Measurements from ENCODE around the gene WASF2. TPM values are rescaled to one million over a fixed set of nuclear protein-coding genes. Genes with fewer than 3 reads are reported as not detected.
"Not testable (repeated sequence)": the region's sequence is repeated elsewhere in the genome, so short reads cannot be mapped to it uniquely, and the experiment has no call there.

WASF2 gene
- total RNA-seq, 2 experiments from 2014 or later: 139 to 148 TPM

DNA sequence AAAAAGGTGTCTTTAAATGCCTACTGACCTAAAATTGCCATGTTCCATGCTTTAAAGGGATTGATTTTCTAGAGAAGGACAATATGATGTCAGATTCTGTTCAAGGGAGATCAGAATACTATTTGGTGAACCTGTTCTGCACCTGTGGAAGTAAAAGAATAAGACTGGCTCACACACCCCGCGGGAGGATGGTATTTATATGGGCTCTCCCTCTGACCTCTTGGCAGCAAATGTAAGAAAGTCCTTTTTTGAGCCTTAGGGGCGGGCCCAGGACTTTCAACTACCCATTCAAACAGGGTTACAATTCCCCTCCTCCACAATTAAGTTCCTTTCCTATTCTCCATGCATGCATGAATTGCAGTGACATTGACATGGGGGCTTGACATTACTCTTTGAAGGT, 42.1 kb downstream of the WASF2 start:
- H3K27me3 Mint-ChIP-seq: no peaks in the 10 kb centered on the region
- H3K9me3 Mint-ChIP-seq: no peaks in the 10 kb centered on the region
- no peak overlapping the region for H3K27ac Mint-ChIP-seq
- POLR2A ChIA-PET: interaction anchor here (1.6 kb wide), 1 partner anchor 18 kb away, joined by 3 read pairs; no protein-coding TSS in a partner anchor
- H3K4me3 Mint-ChIP-seq: no peak overlapping the region
- DNase-seq (no peak), ATAC-seq (ENCODE audit: low read depth) (no peak)
- peaks cover 40% of the 10 kb centered on the region for H3K4me1 Mint-ChIP-seq
- peaks cover 28% of the 10 kb centered on the region for H3K36me3 Mint-ChIP-seq

GRCh38 chr1:27447399-27447798, 42.6 kb downstream of the WASF2 start:
- POLR2A ChIA-PET: interaction anchor here (1.1 to 1.6 kb wide), 2 partner anchors 18 to 43 kb away, joined by 3 read pairs; no protein-coding TSS in a partner anchor
- Mint-ChIP-seq H3K36me3 (peaks cover 28% of the 10 kb centered on the region), H3K4me1 (peaks cover 40% of the 10 kb centered on the region), H3K27me3 (no peaks in the 10 kb centered on the region), H3K27ac (no peak overlapping the region), H3K4me3 (no peak overlapping the region), H3K9me3 (no peaks in the 10 kb centered on the region)
- DNase-seq (no peak), ATAC-seq (ENCODE audit: low read depth) (no peak)

DNA sequence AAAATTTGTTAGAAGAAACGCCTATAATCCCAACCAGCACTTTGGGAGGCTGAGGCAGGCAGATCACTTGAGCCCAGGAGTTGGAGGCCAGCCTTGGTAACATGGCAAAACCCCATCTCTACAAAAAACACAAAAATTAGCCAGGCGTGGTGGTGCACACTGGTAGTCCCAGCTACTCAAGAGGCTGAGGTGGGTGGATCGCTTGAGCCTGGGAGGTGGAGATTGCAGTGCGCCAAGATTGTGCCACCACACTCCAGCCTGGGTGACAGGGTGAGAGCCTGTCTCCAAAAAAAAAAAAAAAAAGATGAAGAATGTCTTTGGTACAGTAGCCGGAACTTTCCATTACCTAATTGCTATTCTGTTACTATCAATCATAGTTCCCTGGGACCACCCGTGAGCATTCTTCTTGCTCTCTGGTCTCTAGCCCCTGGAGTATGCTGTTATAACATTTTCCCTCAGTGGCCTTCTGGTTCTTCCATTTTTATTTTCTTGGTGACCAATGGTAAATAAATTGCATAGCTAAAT, 43.4 kb downstream of the WASF2 start:
- Mint-ChIP-seq H3K36me3 (peaks cover 28% of the 10 kb centered on the region), H3K9me3 (no peaks in the 10 kb centered on the region), H3K27me3 (no peaks in the 10 kb centered on the region), H3K27ac (no peak overlapping the region), H3K4me1 (peaks cover 39% of the 10 kb centered on the region), H3K4me3 (no peak overlapping the region)
- POLR2A ChIA-PET: interaction anchor here (1.1 to 1.6 kb wide), 2 partner anchors 17 to 44 kb away, joined by 3 read pairs; no protein-coding TSS in a partner anchor
- DNase-seq: no peak
- ATAC-seq (ENCODE audit: low read depth): no peak

- peak overlapping the region; percentile 63 for H3K27ac Mint-ChIP-seq
- peak; percentile 68 for ATAC-seq (ENCODE audit: low read depth)
- H3K4me3 Mint-ChIP-seq: peak overlapping the region; percentile 33
- no peaks in the 10 kb centered on the region for H3K27me3 Mint-ChIP-seq
- H3K4me1 Mint-ChIP-seq: peaks cover 33% of the 10 kb centered on the region
- peaks cover 29% of the 10 kb centered on the region for H3K36me3 Mint-ChIP-seq
- DNase-seq: no peak
- H3K9me3 Mint-ChIP-seq: no peaks in the 10 kb centered on the region
- POLR2A ChIA-PET: no interaction called here
These were observed 44.6 kb downstream of the WASF2 start for GRCh38 chr1:27445177-27445936.

DNA sequence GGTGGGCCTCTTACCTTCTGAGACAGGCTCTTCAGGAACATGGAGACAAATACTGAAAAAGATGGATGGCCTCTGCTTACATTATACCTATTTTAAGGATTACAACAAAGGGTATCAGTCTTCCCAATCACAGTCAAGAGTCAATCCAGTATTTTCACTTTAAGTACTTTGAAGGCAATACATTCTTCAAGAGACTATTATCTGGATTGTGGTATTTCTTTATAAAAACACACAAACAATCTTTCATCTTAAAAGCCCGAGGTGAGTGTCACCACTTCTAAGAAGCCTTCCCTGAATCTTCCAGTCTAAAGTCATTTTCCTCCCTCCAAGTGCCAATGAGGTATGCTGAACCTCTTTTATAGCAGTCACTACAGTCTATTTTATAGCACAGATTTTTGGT, 45.3 kb downstream of the WASF2 start:
- POLR2A ChIA-PET: no interaction called here
- no peak for DNase-seq
- Mint-ChIP-seq H3K36me3 (peaks cover 29% of the 10 kb centered on the region), H3K9me3 (no peaks in the 10 kb centered on the region), H3K4me3 (no peak overlapping the region), H3K4me1 (peaks cover 30% of the 10 kb centered on the region), H3K27me3 (no peaks in the 10 kb centered on the region), H3K27ac (peak overlapping the region; percentile 6)
- ATAC-seq (ENCODE audit: low read depth): no peak

DNA sequence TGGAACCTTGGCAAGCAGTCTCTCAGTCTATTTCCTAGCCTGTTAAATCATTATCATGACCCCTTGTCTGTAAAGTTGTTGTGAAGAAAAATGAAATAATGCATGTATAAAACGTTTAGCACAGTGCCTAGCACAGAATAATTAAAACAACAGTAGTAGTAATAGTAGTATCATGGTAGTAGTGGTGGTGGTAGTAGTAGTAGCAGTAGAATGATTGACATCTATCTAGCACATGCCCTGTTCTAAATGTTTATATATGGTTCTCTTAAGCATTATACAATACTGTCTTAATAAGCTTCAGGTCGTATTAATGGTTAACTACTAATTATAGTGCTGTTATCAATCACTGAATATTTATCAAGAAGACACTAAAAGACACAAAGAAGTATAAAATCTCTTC, 50.8 kb downstream of the WASF2 start:
- Mint-ChIP-seq H3K27me3 (no peaks in the 10 kb centered on the region), H3K4me3 (no peak overlapping the region)
- ATAC-seq (ENCODE audit: low read depth): no peak

DNA sequence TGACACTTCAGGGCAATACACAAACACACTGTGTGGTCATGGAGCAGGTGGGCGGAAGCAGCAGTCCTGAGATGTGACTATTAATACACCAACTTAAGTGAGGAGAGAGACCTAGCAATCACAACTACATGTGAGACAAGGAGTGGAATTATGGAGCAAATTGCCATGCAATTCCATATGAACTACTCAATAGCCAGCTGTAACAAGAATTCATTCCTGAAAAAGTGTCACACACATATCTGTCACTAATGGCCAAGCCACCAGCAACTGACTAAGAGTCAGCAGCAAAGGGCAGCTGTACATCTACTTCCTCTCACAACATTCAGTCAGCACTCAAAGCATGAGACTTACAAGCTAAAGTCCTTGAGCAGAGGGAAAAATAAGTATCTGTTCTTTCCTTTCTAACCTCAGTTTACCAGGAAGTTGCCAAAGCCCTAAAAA, 51.3 kb downstream of the WASF2 start:
- Mint-ChIP-seq H3K4me3 (no peak overlapping the region), H3K4me1 (peaks cover 35% of the 10 kb centered on the region), H3K36me3 (peaks cover 18% of the 10 kb centered on the region), H3K27me3 (no peaks in the 10 kb centered on the region), H3K9me3 (no peaks in the 10 kb centered on the region), H3K27ac (peak overlapping the region; percentile 22)
- no peak for ATAC-seq (ENCODE audit: low read depth)
- POLR2A ChIA-PET: interaction anchor here (1.2 kb wide), 1 partner anchor 12 kb away, joined by 4 read pairs; no protein-coding TSS in a partner anchor
- no peak for DNase-seq

More for the DNA sequence above, 50.8 kb downstream of the WASF2 start:
- Mint-ChIP-seq H3K9me3 (no peaks in the 10 kb centered on the region), H3K36me3 (peaks cover 19% of the 10 kb centered on the region), H3K4me1 (peaks cover 38% of the 10 kb centered on the region), H3K27ac (no peak overlapping the region)
- DNase-seq: no peak
- POLR2A ChIA-PET: interaction anchor here (0.5 to 1.2 kb wide), 3 partner anchors 10 to 13 kb away, joined by 3 to 4 read pairs (median 4); no protein-coding TSS in a partner anchor

DNA sequence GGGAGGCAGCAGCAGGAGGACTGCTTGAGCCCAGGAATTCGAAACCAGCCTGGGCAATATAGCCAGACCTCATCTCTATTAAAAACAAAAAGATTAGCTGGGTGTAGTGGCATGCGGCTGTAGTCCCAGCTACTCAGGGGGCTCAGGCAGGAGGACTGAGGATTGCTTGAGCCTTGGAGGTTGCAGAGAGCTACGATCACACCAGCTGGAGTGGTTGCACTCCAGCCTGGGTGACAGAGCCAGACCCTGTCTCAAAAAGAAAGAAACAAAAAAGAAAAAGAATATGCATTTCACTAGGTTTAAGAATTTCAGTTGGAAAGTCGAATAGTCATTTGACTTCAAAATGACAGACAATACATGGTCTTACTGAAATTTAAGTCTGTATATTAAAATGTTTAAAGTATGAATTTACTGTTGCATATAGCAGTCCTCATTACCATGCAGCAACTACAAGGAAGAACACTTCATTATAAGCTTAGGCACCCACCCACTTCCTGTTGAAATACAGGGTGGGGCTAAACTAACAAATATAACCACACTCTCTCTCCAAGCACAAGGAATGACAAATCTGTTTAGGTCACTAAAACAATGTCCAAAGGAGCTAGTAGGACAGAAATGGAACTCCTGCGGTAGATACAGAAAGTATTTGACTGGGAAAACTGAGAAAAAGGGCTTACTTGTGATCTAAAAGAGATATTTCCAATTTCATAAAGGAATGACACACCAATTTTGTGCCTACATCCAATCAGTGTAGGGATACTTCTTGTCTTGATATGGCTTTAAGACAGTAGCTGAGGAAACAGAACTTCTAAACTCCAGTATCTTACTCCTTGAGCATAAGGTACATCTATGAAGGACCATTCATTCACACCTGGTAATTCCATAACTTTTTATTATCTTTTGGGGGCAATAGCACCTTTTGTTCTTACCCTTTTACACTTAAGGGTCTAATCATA, 53.5 kb downstream of the WASF2 start:
- Mint-ChIP-seq H3K4me3 (peak overlapping the region; percentile 50), H3K4me1 (peaks cover 46% of the 10 kb centered on the region), H3K9me3 (no peaks in the 10 kb centered on the region), H3K27me3 (no peaks in the 10 kb centered on the region), H3K36me3 (peaks cover 23% of the 10 kb centered on the region), H3K27ac (peak overlapping the region; percentile 75)
- POLR2A ChIA-PET: interaction anchor here (0.8 to 1.5 kb wide), 4 partner anchors 12 to 86 kb away, joined by 3 to 6 read pairs (median 3); no protein-coding TSS in a partner anchor
- DNase-seq (no peak), ATAC-seq (ENCODE audit: low read depth) (peak; percentile 84)

GRCh38 chr1:27435566-27436203, 54.3 kb downstream of the WASF2 start:
- Mint-ChIP-seq H3K27me3 (no peaks in the 10 kb centered on the region), H3K4me1 (peaks cover 53% of the 10 kb centered on the region), H3K27ac (peak overlapping the region; percentile 75), H3K4me3 (peak overlapping the region; percentile 50), H3K36me3 (peaks cover 20% of the 10 kb centered on the region), H3K9me3 (no peaks in the 10 kb centered on the region)
- ATAC-seq (ENCODE audit: low read depth) (no peak), DNase-seq (no peak)
- POLR2A ChIA-PET: interaction anchor here (1.0 to 1.5 kb wide), 3 partner anchors 13 to 55 kb away, joined by 3 to 6 read pairs (median 3); no protein-coding TSS in a partner anchor

GRCh38 chr1:27433706-27434105, 56.3 kb downstream of the WASF2 start:
- H3K27me3 Mint-ChIP-seq: no peaks in the 10 kb centered on the region
- H3K36me3 Mint-ChIP-seq: peaks cover 13% of the 10 kb centered on the region
- no peak overlapping the region for H3K4me3 Mint-ChIP-seq
- ATAC-seq (ENCODE audit: low read depth) (no peak), DNase-seq (no peak)
- H3K9me3 Mint-ChIP-seq: no peaks in the 10 kb centered on the region
- H3K27ac Mint-ChIP-seq: no peak overlapping the region
- H3K4me1 Mint-ChIP-seq: peaks cover 55% of the 10 kb centered on the region
- POLR2A ChIA-PET: interaction anchor here (0.6 kb wide), 1 partner anchor 64 kb away, joined by 5 read pairs; no protein-coding TSS in a partner anchor

- POLR2A ChIA-PET; H3K4me3 Mint-ChIP-seq; H3K27me3 Mint-ChIP-seq; H3K9me3 Mint-ChIP-seq; ATAC-seq (ENCODE audit: low read depth); H3K27ac Mint-ChIP-seq; DNase-seq: not testable (repeated sequence)
- Mint-ChIP-seq H3K36me3 (peaks cover 12% of the 10 kb centered on the region), H3K4me1 (peaks cover 52% of the 10 kb centered on the region)
These were observed 57.2 kb downstream of the WASF2 start for GRCh38 chr1:27432725-27433124.

DNA sequence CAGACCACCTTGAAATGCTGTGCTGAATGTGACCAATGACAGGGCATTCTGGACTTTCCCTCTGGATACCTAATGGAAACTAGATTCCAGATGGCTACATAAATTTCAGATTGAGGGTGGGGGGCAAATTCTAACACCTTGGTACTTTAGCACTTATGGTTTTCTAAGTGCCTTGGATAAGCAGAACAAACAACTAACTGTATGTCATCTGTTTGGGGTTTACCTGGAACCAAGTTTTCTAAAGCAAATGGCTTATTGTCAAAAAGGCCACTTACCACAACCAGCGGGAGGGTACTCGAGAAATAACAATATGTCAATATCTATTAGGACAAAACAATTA, 58.4 kb downstream of the WASF2 start:
- no peak for ATAC-seq (ENCODE audit: low read depth)
- no peak overlapping the region for H3K27ac Mint-ChIP-seq
- H3K4me1 Mint-ChIP-seq: peaks cover 47% of the 10 kb centered on the region
- H3K4me3 Mint-ChIP-seq: no peak overlapping the region
- H3K27me3 Mint-ChIP-seq: no peaks in the 10 kb centered on the region
- POLR2A ChIA-PET: no interaction called here
- peaks cover 17% of the 10 kb centered on the region for H3K36me3 Mint-ChIP-seq
- H3K9me3 Mint-ChIP-seq: no peaks in the 10 kb centered on the region
- no peak for DNase-seq

All from activated naive CD8-positive, alpha-beta T cell treated with anti-CD3 and anti-CD28 coated beads, Interleukin-2, amount 10 ng/mL, durations not matched to agents 7 days and 5 days (primary cell).